CD4-positive, alpha-beta memory T cell (primary cell): ENCODE measurements around the gene NCAPD2. TPM values are rescaled to one million over a fixed set of nuclear protein-coding genes. Genes with fewer than 3 reads are reported as not detected.

Source experiments
- CTCF ChIA-PET: fragments of 350-600 bp; sonication (Branson Sonifier 250); formaldehyde crosslinking; loops from one replicate; lab custom pipeline; 2021; ENCODE audit warnings: inconsistent platforms; ENCODE audit not compliant: partially characterized antibody; lab: Charles Lee
- POLR2A ChIA-PET: fragments of 350-600 bp; sonication (Branson Sonifier 250); formaldehyde crosslinking; loops from one replicate; lab custom pipeline; 2021; ENCODE audit not compliant: partially characterized antibody; lab: Charles Lee
- DNase-seq, 5 donors: peaks; one replicate each; pipeline versions ENCODE4 v3.0.0 to v3.0.0-alpha.2; 2020 to 2022; ENCODE audit warnings: mixed read lengths in 1 of 5
- H3K27ac ChIP-seq: one replicate; pipeline ENCODE4 v1.7.0; 2013; ENCODE audit warnings: low read depth, low read length
- H3K27me3 ChIP-seq: 2 replicates; pipeline ENCODE4 v1.7.0; 2013; ENCODE audit warnings: mild to moderate bottlenecking, low read length, moderate library complexity; ENCODE audit not compliant: insufficient read depth
- H3K36me3 ChIP-seq: 2 replicates; pipeline ENCODE4 v1.7.0; 2013; ENCODE audit warnings: mild to moderate bottlenecking, low read length, moderate library complexity; ENCODE audit not compliant: insufficient read depth
- H3K4me1 ChIP-seq: 2 replicates; pipeline ENCODE4 v1.7.0; 2013; ENCODE audit warnings: mild to moderate bottlenecking, low read length, moderate library complexity; ENCODE audit not compliant: insufficient read depth
- H3K4me3 ChIP-seq, 2 donors: one replicate each; pipeline ENCODE4 v1.7.0; 2013; ENCODE audit warnings: low read length in 2 of 2, mild to moderate bottlenecking in 1 of 2
- H3K9me3 ChIP-seq, 2 donors: one replicate each; pipeline ENCODE4 v1.7.0; 2013; ENCODE audit warnings: low read length in 2 of 2, control low read depth in 1 of 2; ENCODE audit not compliant: control insufficient read depth in 1 of 2
- H3K27ac Mint-ChIP-seq, 7 donors: one replicate each; pipeline ENCODE4 v1.8.0; 2020 to 2021; ENCODE audit warnings: mixed read lengths in 7 of 7, mild to moderate bottlenecking in 6 of 7, inconsistent platforms in 3 of 7, moderate library complexity in 3 of 7
- H3K27me3 Mint-ChIP-seq, 2 donors: one replicate each; pipeline ENCODE4 v1.8.0; 2020 to 2021; ENCODE audit warnings: mixed read lengths in 2 of 2
- H3K36me3 Mint-ChIP-seq, 2 donors: one replicate each; pipeline ENCODE4 v1.8.0; 2020 to 2021; ENCODE audit warnings: mixed read lengths in 2 of 2, inconsistent platforms in 1 of 2, mild to moderate bottlenecking in 1 of 2
- H3K4me1 Mint-ChIP-seq, 4 donors: one replicate each; pipeline ENCODE4 v1.8.0; 2020 to 2021; ENCODE audit warnings: mixed read lengths in 4 of 4, mild to moderate bottlenecking in 1 of 4
- H3K4me3 Mint-ChIP-seq, 8 donors: one replicate each; pipeline ENCODE4 v1.8.0; 2020 to 2021; ENCODE audit warnings: mixed read lengths in 8 of 8, mild to moderate bottlenecking in 7 of 8, moderate library complexity in 6 of 8, inconsistent platforms in 3 of 8
- H3K9me3 Mint-ChIP-seq, 8 donors: one replicate each; pipeline ENCODE4 v1.8.0; 2020 to 2021; ENCODE audit warnings: mixed read lengths in 8 of 8, mild to moderate bottlenecking in 5 of 8, inconsistent platforms in 3 of 8, moderate library complexity in 1 of 8
- intact Hi-C: fragments of 100-400 bp; cut with micrococcal nuclease; formaldehyde crosslinking; loops from one replicate; pipeline ENCODE4 v1.15.1; 2023
- polyA plus RNA-seq, 2 donors: library from polyadenylated mRNA; unstranded; fragments of 300-500 nt; fragmentation: Illumina TruSeq; gene quantifications; one replicate each; pipeline ENCODE4 v1.2.3, GENCODE V29; 2021
- total RNA-seq, 2 experiments: library from RNA; stranded (reverse); gene quantifications; one replicate each; pipeline ENCODE4 v1.2.3, GENCODE V29; 2021

Gene NCAPD2
- total and polyA plus RNA-seq, 4 experiments from 2014 or later, result 15.7 to 39.8 (median 33.6) TPM

DNA sequence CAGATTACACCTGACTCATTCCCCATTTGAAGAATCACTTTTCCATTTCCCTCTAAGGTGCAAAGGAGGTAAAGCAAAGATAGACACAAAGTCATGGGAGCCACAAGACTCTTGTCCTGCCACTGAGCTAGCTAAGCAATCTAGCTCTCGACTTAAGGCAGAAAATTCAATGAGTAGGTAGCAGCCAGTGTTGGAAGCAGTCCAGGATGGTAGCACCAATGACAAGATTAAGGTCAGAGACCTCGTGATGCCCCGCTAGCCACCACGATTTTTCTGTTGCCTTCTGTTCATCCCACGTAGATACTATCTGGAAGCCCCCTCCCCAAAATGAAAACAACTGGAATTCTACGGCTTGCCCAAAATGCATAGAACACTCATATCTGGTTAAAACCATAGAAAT lies 24.8 kb upstream of the NCAPD2 start:
- CTCF ChIA-PET, result interaction anchor here (1.0 to 5.2 kb wide), 7 partner anchors 17 to 134 kb away, joined by 3 to 84 read pairs (median 16); partner anchors contain the start of genes GAPDH, MRPL51 and TAPBPL

DNA sequence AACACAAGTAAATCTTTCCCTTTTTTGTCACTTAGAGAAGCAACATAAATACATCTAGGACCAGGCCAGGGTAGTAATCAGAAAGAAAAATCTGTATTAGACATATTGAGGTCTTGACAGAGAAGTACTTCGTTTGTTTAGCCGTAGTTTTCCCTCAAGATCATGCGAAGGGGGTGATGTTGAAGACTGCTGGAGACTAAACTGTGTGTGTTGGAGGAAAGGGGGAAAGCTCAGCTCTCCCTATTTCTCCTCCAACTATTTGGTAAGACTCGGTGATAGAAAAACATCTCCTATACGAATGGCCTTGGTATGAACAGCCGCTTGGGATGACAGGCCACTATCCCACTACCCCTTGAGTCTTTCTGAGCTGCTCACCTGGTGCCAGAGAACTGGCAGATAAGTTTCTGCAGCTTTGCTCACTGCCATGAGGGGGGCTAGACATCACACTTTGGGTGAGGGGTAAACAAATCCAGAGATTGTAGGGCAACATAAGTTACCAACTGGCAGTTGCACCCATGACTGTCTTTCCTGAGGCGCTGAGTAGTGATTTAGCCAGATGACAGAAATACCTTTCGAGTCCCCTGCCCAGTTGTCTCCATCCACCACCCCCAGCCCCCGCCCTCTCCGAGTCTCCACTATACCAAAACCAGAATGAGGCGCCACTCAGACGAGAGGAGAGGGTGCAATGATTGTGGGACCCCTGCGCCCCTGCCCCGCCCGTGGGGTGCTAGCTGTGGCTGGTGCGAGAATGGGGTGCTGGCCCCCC lies 24.1 kb upstream of the NCAPD2 start:
- peaks cover 16 to 36% of the 10 kb centered on the region in 2 donors for H3K36me3 Mint-ChIP-seq
- Histone ChIP-seq H3K9me3 (no peaks in the 10 kb centered on the region), H3K27ac (peak overlapping the region; percentile 64), H3K4me1 (peaks cover 53% of the 10 kb centered on the region), H3K36me3 (peaks cover 14% of the 10 kb centered on the region), H3K4me3 (peak overlapping the region; percentile 74 to 76), H3K27me3 (no peaks in the 10 kb centered on the region)
- intact Hi-C loops, result loop anchor here (1.0 to 2.0 kb wide), 4 partner anchors 24 to 133 kb away; partner anchors contain the start of genes GAPDH and MRPL51
- peaks cover 39 to 59% (median 54%) of the 10 kb centered on the region in 4 donors for H3K4me1 Mint-ChIP-seq
- peak overlapping the region; percentile 86 to 97 (median 92) for H3K4me3 Mint-ChIP-seq
- H3K27me3 Mint-ChIP-seq, result no peaks in the 10 kb centered on the region
- POLR2A ChIA-PET, result interaction anchor here (0.5 to 4.7 kb wide), 36 partner anchors 8 to 492 kb away, joined by 3 to 237 read pairs (median 10); partner anchors contain the start of genes CD27, COPS7A, GAPDH and MLF2
- peak overlapping the region; percentile 90 to 97 (median 94) for H3K27ac Mint-ChIP-seq
- no peaks in the 10 kb centered on the region for H3K9me3 Mint-ChIP-seq
- CTCF ChIA-PET, result interaction anchor here (1.0 to 5.2 kb wide), 18 partner anchors 8 to 403 kb away, joined by 3 to 84 read pairs (median 4); partner anchors contain the start of genes CD27, GAPDH, MRPL51 and SPSB2
- DNase-seq, result no peak

More for the DNA sequence above, 24.8 kb upstream of the NCAPD2 start:
- Mint-ChIP-seq H3K27me3 (no peaks in the 10 kb centered on the region), H3K36me3 (peaks cover 23 to 43% of the 10 kb centered on the region in 2 donors), H3K4me1 (peaks cover 46 to 66% (median 61%) of the 10 kb centered on the region in 4 donors), H3K9me3 (no peaks in the 10 kb centered on the region), H3K4me3 (peak overlapping the region; percentile 86 to 97 (median 92)), H3K27ac (peak overlapping the region; percentile 90 to 97 (median 94))
- DNase-seq, result no peak
- no peaks in the 10 kb centered on the region for H3K9me3 ChIP-seq
- H3K4me1 ChIP-seq, result peaks cover 60% of the 10 kb centered on the region
- H3K36me3 ChIP-seq, result peaks cover 21% of the 10 kb centered on the region
- peak overlapping the region; percentile 74 to 76 for H3K4me3 ChIP-seq
- POLR2A ChIA-PET, result interaction anchor here (0.7 to 4.7 kb wide), 16 partner anchors 7 to 422 kb away, joined by 3 to 237 read pairs (median 26); partner anchors contain the start of genes CD27, GAPDH, MRPL51 and TAPBPL
- peak overlapping the region; percentile 64 for H3K27ac ChIP-seq
- intact Hi-C loops, result no loop called here
- no peaks in the 10 kb centered on the region for H3K27me3 ChIP-seq

DNA sequence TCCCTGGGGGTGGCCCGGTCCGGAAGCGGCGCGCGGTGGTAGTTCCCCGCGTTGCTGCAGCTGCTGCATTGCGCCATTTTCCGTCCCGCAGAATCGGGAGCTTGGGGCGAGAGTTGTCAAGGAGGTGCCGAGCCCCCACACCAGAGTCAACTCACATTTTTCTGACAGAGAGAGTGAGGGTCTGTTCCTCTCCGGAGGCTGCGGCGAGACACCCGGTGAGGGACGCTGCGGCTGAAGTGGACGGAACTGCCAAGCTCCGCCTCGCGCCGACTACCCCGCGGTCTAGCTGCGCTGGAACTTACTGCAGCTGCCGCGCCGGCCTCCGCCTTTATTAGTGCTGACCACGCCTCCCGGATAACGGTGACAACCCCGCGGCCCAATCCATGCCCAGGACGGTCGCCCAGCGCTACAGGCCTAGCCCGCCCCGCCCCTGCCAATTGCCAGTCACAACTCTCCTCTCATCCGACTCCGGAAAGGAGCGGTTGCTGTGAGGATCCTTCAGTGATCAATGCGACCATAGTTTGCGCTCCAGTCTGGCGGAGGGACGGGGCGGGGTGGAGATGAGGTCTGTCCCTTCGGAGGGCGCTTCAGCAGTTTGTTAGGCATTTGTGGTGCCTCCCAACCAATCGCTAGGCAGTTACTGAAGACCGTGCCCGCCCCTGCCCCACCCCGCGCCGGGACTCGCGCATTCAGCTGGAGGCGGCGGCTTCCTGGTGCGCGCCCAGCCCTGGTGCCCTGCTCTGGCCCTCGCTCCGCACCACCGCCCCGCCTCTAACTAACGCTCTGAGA lies 23.3 kb upstream of the NCAPD2 start, which contains the start of gene VAMP1:
TSS of gene VAMP1 (minus strand) at position 303 of the 789 bp plus-strand sequence. CDS start at position 157, 146 bp downstream.
- H3K36me3 Mint-ChIP-seq, result peaks cover 11 to 31% of the 10 kb centered on the region in 2 donors
- intact Hi-C loops, result loop anchor here (1.0 to 2.0 kb wide), 4 partner anchors 23 to 134 kb away; partner anchors contain the start of genes GAPDH and MRPL51
- H3K9me3 Mint-ChIP-seq, result no peaks in the 10 kb centered on the region
- Histone ChIP-seq H3K4me1 (peaks cover 46% of the 10 kb centered on the region), H3K36me3 (peaks cover 10% of the 10 kb centered on the region), H3K4me3 (peak within 1 kb of the TSS; percentile 74 to 76), H3K27ac (peak within 1 kb of the TSS; percentile 64), H3K9me3 (no peaks in the 10 kb centered on the region), H3K27me3 (no peaks in the 10 kb centered on the region)
- peak within 1 kb of the TSS; percentile 90 to 97 (median 94) for H3K27ac Mint-ChIP-seq
- H3K4me3 Mint-ChIP-seq, result peak within 1 kb of the TSS; percentile 86 to 97 (median 92)
- peaks cover 35 to 52% (median 48%) of the 10 kb centered on the region in 4 donors for H3K4me1 Mint-ChIP-seq
- ChIA-PET POLR2A (interaction anchor here (0.5 to 4.7 kb wide), 41 partner anchors 9 to 491 kb away, joined by 3 to 237 read pairs (median 7); partner anchors contain the start of genes CD27, COPS7A, GAPDH and IFFO1), CTCF (interaction anchor here (0.7 to 5.2 kb wide), 20 partner anchors 9 to 403 kb away, joined by 3 to 84 read pairs (median 4); partner anchors contain the start of genes CD27, GAPDH, MRPL51 and PTMS)
- DNase-seq, result peak; percentile 95 to 99 (median 96)
- H3K27me3 Mint-ChIP-seq, result no peaks in the 10 kb centered on the region

GRCh38 chr12:6471989-6472360 lies 21.9 kb upstream of the NCAPD2 start:
- CTCF ChIA-PET, result interaction anchor here (1.4 to 5.2 kb wide), 3 partner anchors 20 to 48 kb away, joined by 3 to 55 read pairs (median 16); partner anchors contain the start of gene TAPBPL
- peak overlapping the region in 3 of 7 donors; percentile 1 to 90 (median 17) for H3K27ac Mint-ChIP-seq

GRCh38 chr12:6472491-6472890 lies 21.4 kb upstream of the NCAPD2 start:
- Histone ChIP-seq H3K4me3 (no peak overlapping the region), H3K4me1 (peaks cover 28% of the 10 kb centered on the region), H3K27ac (no peak overlapping the region), H3K9me3 (no peaks in the 10 kb centered on the region), H3K36me3 (no peaks in the 10 kb centered on the region), H3K27me3 (no peaks in the 10 kb centered on the region)
- Mint-ChIP-seq H3K4me1 (peaks cover 23 to 38% (median 30%) of the 10 kb centered on the region in 4 donors), H3K27me3 (peaks cover 0 to 2% of the 10 kb centered on the region in 2 donors), H3K27ac (peak overlapping the region in 1 of 7 donors; percentile 90), H3K9me3 (peaks cover 0 to 3% (median 0%) of the 10 kb centered on the region in 8 donors), H3K36me3 (peaks cover 5 to 16% of the 10 kb centered on the region in 2 donors), H3K4me3 (peak overlapping the region in 1 of 8 donors; percentile 4)
- no peak for DNase-seq
- intact Hi-C loops, result no loop called here
- CTCF ChIA-PET, result interaction anchor here (1.4 kb wide), 1 partner anchor 28 kb away, joined by 3 read pairs; no protein-coding TSS in a partner anchor
- POLR2A ChIA-PET, result interaction anchor here (0.6 to 4.7 kb wide), 6 partner anchors 9 to 132 kb away, joined by 4 to 107 read pairs (median 82); partner anchors contain the start of genes CD27, MRPL51 and TNFRSF1A

More at GRCh38 chr12:6471989-6472360, 21.9 kb upstream of the NCAPD2 start:
- Histone ChIP-seq H3K27me3 (no peaks in the 10 kb centered on the region), H3K4me3 (no peak overlapping the region), H3K27ac (no peak overlapping the region), H3K36me3 (no peaks in the 10 kb centered on the region), H3K4me1 (peaks cover 32% of the 10 kb centered on the region), H3K9me3 (no peaks in the 10 kb centered on the region)
- intact Hi-C loops, result loop anchor here (2.0 kb wide), 1 partner anchor 135 kb away; no protein-coding TSS in a partner anchor
- H3K27me3 Mint-ChIP-seq, result peaks cover 0 to 2% of the 10 kb centered on the region in 2 donors
- POLR2A ChIA-PET, result interaction anchor here (3.8 to 4.7 kb wide), 5 partner anchors 10 to 132 kb away, joined by 36 to 107 read pairs (median 86); partner anchors contain the start of genes CD27, MRPL51 and TNFRSF1A
- DNase-seq, result no peak
- H3K9me3 Mint-ChIP-seq, result peaks cover 0 to 3% (median 0%) of the 10 kb centered on the region in 8 donors
- peaks cover 6 to 20% of the 10 kb centered on the region in 2 donors for H3K36me3 Mint-ChIP-seq
- H3K4me3 Mint-ChIP-seq, result peak overlapping the region; percentile 1 to 48 (median 18)
- H3K4me1 Mint-ChIP-seq, result peaks cover 27 to 43% (median 35%) of the 10 kb centered on the region in 4 donors
